ENCODE results near the gene TYW1B.
"Not testable (repeated sequence)": the region's sequence is repeated elsewhere in the genome, so short reads cannot be mapped to it uniquely, and the experiment has no call there.

The TYW1B gene, protein sequence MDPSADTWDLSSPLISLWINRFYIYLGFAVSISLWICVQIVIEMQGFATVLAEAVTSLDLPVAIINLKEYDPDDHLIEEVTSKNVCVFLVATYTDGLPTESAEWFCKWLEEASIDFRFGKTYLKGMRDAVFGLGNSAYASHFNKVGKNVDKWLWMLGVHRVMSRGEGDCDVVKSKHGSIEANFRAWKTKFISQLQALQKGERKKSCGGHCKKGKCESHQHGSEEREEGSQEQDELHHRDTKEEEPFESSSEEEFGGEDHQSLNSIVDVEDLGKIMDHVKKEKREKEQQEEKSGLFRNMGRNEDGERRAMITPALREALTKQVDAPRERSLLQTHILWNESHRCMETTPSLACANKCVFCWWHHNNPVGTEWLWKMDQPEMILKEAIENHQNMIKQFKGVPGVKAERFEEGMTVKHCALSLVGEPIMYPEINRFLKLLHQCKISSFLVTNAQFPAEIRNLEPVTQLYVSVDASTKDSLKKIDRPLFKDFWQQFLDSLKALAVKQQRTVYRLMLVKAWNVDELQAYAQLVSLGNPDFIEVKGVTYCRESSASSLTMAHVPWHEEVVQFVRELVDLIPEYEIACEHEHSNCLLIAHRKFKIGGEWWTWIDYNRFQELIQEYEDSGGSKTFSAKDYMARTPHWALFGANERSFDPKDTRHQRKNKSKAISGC

DNA sequence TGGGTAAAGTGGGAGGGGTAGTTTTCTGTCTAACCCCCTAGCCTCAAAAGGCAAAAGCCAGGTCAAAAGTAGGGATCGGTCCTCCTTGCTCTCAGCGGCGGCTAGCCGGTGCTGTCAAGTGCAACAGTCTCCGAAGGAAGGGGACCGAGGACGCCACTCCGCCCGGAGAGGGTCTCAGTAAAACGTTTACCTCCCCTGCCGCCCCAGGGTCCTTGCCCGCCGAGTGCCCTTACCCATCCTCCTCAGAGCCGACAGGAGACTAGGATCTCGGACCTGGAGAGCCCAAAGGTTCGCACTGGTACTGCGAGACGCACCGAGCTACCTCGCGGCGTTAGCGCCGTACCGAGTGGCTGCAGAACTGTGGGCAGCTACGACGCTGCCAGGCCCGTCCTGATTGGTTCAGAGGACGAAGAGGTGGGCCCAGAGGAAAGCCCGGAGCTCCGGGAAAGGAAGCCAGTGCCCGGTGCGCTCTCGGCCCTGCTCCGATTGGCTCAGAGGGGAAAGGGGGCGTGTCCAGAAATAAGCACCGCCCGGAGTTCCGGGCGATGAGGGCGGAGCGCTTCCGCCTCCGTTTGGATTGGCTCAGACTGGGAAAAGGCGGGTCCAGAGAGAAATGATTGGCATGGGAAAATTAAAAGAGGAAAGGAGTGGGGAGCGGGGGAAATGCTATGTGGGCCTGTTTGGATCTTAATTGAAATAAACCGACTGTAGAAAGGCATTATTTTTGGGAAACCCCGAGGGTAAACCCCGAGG is at the start of gene TYW1B:
Gene TYW1B (minus strand): TSS at position 362 of the 753 bp plus-strand sequence. CDS start 125 bp downstream, at position 237.
- peak; percentile 98 for DNase-seq

DNA sequence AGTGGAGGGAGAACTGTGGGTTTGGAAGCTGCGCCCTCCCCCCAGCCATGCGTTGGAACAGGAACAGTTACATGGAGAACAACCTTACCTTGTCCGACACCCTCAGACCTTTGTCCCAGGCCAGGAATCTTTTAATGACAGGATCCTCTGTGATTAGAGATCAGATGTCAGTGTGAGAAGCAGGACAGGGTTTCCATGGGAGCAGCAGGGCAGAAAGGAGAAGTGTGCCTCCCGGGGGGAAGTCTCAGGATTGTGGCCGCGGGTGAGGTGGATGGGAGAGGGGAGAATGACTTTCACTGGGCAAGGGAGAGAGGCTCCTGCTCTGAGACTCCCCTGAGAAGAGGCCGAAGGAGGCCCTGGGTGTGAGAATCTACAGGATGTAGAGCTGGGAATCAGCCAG is 39.6 kb upstream of the TYW1B start:
- DNase-seq = not testable (repeated sequence)

DNA sequence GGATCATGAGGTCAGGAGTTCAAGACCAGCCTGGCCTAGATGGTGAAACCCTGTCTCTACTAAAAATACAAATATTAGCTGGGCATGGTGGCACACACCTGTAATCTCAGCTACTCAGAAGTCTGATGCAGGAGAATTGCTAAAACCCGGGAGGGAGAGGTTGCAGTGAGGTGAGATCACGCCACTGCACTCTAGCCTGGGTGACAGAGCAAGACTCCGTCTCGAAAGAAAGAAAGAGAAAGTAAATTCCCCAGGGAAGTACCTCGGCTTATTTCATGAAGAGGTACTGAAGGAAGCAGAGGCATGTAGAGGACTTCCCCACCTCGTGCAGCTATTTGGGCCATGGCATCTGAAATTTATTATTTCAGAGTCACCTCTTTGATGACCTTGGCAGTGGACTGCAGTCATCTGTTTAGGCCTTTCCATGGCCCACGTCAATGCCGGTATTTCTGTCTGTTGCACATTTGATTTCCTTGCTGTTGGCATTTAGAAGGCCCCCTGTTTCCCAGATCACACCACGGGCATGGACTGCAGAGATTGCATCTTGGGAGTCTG is 30.9 kb upstream of the TYW1B start:
- not testable (repeated sequence) for DNase-seq

DNA sequence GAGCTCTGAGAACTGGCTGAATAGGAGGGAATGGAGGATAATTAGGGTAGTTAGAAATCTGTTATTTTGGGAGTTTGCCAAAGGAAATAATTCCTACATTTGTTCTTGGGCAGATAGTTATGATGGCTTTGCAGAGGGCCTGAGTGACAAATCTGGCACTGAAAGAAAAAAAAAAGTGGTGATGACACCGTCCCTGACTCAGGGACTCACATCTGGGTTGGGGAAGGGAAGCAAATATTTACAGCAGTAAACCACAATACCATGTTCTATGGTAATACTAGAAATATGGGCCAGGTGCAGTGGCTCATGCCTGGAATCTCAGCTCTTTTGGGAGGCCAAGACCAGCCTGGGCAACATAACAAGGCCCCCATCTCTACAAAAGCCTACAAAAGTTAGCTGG is 29.9 kb upstream of the TYW1B start:
- not testable (repeated sequence) for DNase-seq

DNA sequence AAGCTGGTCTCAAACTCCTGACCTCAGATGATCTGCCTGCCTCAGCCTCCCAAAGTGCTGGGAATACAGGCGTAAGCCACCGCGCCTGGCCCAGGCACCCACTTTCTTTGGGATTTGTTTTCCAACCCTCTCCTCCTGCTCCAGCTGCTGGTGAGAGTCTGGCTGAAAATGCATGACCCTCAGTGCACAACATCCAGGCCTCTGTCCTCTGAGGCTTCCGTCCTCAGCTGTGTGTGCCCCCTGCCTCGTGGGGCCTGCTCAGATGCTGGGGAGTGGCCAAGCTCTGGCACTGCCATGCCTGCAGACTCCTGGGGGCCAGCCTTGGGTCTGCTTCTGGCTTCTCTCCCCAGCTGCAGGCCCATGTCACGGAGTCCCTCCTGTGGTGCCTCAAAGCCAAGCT is 27.3 kb upstream of the TYW1B start:
- DNase-seq = not testable (repeated sequence)

DNA sequence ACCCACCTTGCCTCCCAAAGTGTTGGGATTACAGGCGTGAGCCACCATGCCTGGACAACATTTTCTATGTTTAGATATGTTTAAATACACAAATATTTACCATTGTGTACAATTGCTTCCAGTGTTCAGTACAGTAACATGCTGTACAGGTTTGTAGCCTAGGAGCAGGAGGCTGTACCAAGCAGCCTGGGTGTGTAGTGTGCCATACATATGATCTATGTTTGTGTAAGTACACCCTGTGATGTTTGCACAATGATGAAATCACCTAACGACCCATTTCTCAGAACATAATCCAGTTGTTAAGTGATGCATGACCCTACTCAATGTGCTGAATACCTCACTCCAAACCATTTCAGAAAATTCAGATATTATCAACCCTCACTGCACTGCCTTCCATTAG is 24.9 kb upstream of the TYW1B start:
- DNase-seq = not testable (repeated sequence)

DNA sequence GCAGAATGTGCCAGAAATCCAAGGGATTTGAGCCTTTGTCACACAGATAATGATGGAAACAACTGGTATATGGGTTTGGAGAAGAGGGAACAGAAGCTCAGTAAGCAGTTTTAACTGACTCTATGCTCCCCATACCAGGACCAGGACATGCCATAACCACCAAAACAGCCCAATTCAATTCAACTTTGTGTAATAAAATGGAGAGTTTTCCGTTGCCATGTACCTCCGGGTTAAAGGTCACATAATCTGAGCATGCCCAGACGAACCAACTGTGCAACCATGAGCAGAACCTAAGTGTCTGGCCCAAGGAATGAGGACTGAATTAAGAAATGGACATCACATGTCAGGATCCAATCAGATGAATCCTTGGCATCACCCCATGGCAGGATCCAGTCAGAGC is 22.7 kb upstream of the TYW1B start:
- DNase-seq = not testable (repeated sequence)

DNA sequence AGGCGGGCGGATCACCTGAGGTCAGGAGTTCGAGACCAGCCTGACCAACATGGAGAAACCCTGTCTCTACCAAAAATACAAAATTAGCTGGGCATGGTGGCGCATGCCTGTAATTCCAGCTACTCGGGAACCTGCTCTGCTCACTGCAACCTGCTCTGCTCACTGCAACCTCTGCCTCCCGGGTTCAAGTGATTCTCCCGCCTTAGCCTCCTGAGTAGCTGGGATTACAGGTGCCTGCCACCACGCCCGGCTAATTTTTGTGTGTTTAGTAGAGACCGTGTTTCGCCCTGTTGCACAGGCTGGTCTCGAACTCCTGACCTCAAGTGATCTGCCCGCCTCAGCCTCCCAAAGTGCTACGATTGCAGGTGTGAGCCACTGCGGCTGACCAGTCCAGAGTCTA is 16.1 kb upstream of the TYW1B start:
- not testable (repeated sequence) for DNase-seq

DNA sequence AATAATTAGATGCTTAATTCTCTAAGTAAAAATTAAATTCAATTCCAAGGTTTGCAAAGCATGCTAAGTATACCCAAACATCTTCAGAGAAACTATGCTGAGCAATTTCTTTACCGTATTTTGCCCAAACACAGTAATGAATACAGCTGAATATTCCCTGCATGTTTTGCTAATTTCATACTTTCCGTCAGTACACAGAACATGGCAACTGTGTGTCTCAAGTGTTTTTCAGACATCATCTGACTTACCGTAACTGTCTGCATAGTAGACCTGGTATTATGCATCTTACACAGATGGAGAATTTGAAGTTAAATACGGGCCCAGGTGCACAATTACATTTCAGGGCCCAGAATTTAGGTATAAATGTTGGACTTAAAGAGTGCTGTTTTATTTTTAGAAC is 15.2 kb upstream of the TYW1B start:
- not testable (repeated sequence) for DNase-seq

DNA sequence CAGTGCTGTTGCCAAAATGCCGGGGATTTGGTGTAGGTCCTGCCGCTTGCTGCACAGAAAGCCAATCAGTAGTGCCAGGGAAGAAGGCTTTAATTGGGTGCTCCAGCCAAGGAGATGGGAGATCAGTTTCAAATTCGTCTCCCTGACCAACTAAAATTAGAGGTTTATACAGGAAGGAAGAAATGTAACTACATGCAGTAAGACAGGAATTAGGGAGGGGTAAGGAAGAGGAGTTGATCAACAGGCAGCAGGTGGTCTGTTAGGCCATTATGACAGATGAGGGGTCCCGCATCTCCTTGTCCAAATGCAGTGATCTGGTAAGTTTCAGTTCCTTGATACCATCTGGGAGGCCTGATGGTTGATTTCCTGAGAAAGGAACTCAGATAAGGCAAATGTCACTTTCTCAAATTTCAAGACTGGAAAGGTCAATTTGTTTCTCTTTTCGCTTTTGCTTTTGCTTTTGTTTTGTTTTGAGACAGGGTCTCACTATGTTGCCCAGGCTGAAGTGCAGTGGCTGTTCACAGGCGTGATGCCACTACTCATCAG is 13.0 kb upstream of the TYW1B start:
- DNase-seq = not testable (repeated sequence)

DNA sequence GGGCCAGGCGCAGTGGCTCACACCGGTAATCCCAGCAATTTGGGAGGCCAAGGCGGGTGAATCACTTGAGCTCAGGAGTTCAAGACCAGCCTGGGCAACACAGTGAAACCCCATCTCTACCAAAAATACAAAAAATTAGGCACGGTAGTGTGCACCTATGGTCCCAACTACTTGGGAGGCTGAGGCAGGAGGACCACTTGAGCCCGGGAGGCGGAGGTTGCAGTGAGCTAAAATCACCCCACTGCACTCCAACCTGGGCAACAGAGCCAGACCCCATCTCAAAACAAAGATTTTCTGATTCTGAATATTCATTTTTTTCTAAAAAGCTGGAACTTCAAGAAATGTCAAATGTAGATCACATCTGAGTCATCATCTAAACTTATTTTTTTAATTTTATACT is 10.3 kb upstream of the TYW1B start:
- DNase-seq = not testable (repeated sequence)

DNA sequence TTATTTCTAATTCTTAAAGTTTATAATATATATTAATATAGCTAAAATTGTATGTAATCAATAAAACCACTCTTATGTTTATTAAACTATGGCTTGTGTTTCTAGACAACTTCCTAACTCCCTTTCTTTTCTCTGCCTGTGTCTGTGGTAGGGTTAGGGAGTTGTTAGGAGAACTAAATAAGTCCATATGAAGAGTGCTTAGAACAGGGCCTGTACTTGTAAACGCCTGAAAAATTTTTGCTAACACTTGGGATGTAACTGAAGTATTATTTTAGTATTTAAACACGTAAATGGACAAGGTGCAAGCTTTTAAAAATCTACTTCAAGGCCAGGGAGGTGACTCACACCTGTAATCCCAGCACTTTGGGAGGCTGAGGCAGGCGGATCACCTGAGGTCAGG is 9.3 kb upstream of the TYW1B start:
- DNase-seq = not testable (repeated sequence)

DNA sequence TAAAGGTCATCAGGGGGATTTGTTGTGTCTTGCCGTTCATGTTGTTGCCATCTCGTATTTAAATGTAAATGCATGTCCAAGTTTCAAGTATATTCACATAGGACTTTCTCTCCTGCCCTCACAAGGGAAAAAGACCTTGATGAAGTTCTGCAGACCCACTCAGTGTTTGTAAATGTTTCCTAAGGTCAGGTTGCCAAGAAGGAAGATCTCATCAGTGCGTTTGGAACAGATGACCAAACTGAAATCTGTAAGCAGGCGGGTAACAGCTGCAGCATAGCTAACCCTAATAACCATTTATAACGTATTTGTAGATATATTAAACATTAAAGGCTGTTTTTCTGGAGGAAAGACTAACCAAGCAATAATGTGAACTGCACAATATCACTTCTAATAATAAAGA is 2.6 kb upstream of the TYW1B start:
- DNase-seq = not testable (repeated sequence)

DNA sequence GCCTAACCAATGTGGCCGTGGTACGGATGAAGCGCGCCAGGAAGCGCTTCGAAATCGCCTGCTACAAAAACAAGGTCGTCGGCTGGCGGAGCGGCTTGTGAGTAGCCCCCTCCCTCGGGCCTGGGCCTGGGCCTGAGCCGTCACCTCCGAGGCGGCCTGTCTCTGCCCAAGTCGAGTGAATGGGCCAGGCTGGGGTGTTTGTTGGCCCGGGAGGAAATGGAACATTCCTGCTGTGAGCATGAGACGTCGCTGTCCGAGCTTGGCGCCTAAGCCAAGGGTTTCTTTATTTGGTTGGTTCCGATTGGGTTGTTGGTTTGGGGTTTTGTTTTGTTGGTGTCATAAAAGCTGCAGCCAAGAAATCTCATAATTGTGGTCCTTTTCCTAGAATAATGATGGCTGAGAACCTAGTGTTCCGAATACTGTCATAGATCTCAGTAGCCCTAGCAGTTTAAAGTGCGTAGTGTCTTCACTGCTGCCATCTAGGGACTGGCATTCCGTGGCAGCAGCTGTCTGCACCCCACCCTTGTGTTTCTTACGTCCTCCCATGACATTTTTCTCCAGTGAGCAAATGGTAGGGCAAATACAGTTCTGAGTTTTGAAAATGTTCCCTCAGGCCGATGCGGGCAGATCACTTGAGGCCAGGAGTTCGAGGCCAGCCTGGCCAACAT is 1.8 kb upstream of the TYW1B start:
- peak; percentile 41 for DNase-seq

DNA sequence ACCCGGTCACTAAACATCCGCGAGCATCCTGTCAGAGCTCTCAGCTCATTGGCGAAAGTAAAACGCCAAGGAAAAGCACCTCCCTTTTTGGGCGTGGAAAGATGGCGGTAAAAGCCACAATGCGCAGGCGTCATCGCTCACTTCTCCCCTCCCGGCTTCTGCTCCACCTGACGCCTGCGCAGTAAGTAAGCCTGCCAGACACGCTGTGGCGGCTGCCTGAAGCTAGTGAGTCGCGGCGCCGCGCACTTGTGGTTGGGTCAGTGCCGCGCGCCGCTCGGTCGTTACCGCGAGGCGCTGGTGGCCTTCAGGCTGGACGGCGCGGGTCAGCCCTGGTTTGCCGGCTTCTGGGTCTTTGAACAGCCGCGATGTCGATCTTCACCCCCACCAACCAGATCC is 1.3 kb upstream of the TYW1B start:
- DNase-seq = peak; percentile 97

DNA sequence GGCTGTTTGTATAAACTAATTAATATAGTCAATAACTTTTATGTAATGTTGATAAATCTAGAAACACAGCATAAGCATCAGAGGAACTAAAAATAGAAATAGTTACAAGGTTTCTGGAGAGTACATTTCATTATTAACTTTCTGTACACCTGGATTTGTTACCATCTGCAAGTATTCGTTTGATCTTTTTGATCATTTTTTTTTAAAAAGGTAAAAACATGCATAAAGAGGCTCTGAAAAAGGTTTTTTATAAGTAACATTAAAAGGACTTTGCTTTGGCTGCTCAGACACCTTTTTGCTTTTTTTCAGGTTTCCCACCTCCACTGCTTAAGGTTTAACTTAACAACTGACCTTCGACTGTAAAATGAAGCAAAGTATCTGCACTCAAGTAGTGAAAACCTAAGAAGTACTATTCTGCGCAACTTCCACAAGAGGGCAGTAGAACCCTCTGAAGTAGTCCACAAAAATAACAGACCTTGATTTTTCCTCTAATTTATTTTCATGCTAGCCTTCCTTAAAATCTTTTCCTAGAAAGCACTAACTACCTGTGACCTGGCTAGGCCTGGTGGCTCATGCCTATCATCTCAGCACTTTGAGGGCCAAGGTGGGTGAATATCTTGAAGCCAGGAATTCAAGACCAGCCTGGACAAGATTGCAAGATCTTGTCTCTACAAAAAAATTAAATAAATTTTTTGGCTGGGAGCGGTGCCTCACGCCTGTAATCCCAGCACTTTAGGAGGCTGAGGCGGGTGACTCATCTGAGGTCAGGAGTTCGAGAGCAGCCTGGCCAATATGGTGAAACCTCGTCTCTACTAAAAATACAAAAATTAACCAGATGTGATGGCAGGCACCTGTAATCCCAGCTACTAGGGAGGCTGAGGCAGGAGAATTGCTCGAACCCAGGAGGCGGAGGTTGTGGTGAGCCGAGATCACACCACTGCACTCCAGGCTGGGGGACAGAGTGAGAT is 4.0 kb downstream of the TYW1B start:
- DNase-seq = not testable (repeated sequence)

DNA sequence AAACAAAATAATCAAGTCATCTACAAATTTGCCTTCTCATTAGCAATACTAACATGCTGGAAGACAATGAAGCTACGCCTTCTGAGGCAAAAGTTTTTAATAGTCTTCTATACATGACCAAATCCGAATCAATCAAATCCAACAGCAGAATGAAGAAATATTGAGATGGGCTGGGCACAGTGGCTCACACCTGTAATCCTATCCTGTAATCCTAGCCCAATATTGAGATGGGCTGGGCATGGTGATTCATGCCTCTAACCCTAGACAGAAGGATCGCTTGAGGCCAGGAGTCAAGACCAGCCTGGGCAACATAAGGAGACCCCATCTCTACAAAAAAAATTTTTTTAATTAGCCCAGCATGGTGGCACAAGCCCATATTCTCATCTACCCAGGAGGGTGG is 5.5 kb downstream of the TYW1B start:
- not testable (repeated sequence) for DNase-seq

DNA sequence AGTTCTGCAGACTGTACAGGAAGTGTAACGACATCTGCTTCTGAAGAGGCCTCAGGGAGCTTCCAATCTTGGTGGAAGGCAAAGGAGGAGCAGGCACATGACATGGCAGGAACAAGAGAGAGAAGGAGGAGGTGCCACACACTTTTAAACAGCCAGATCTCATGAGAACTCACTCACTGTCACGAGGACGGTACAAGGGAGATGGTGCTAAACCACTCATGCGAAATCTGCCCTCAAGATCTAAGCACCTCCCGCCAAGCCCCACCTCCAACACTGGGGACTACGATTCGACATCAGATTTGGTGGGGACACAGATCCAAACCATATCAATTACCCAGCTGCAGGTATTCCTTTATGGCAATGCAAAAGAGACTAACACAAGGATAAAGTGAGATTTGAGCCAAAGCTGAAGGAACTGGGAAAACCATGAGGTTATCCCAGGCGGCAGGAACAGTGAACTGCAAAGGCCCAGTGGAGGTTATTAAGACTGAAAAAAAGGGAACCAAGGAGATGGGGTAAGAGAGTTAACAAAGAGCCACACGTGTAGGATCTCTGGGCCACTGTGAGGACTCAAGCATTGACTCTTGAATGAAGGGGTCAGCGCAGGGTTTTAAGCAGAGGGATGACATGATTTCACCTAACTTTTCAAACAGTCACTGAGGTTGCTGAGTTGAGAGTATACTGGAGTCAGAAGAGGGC is 9.2 kb downstream of the TYW1B start:
- DNase-seq = not testable (repeated sequence)

DNA sequence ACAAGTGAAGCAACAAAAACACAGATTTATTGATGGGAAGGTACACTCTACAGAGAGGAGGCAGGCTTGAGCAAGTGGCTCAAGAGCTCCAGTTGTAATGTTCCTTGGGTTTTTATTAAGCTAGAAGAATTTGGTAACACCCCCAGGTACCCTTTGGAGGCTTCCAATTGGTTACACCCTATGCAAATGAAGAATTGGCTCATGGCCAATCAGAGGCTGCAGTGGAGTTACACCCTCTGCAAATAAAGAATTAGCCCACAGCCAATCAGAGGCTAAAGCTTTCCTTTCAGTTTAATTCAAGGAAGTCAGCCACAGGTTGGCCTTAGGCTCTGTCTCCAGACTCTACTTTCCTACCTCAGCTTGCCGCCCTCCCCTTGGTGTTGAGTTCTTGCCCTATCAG is 10.3 kb downstream of the TYW1B start:
- not testable (repeated sequence) for DNase-seq

Data from stimulated activated CD4-positive, alpha-beta T cell treated with anti-CD3 and anti-CD28 coated beads, Interleukin-4, amount 100 ng/mL, for 24 hours (primary cell).